Keratinocyte (primary cell): ENCODE results near the gene MKS1. TPM values are rescaled to one million over a fixed set of nuclear protein-coding genes. Genes with fewer than 3 reads are reported as not detected.

ENCODE experiments used
- DNase-seq: peaks from one replicate; pipeline ENCODE4 v3.0.0-alpha.2; 2011; ENCODE audit warnings: low read depth, missing footprints, low spot score
- FAIRE-seq: peaks from 2 replicates; lab custom pipeline; 2011; peaks lifted over from hg19 to GRCh38; lab: Jason Lieb, UNC
- H2AFZ ChIP-seq: 2 replicates; pipeline ENCODE4 v1.6.0; 2012; ENCODE audit warnings: low read length, control low read depth, inconsistent platforms; ENCODE audit not compliant: control insufficient read depth
- H3K27ac ChIP-seq: 2 replicates; pipeline ENCODE4 v1.5.1; 2011; ENCODE audit warnings: low read length; ENCODE audit not compliant: control insufficient read depth, insufficient read depth
- H3K27me3 ChIP-seq: 3 replicates; pipeline ENCODE4 v1.6.0; 2011; ENCODE audit warnings: low read length; ENCODE audit not compliant: control insufficient read depth, insufficient read depth; ENCODE audit errors: extremely low read depth
- H3K36me3 ChIP-seq, 2 experiments: 2 replicates in 1 of 2; 3 replicates in 1 of 2; pipeline ENCODE4 v1.5.1; 2011; ENCODE audit warnings: low read length in 2 of 2, mild to moderate bottlenecking in 1 of 2; ENCODE audit not compliant: control insufficient read depth in 2 of 2, insufficient read depth in 2 of 2; ENCODE audit errors: extremely low read depth in 1 of 2
- H3K4me1 ChIP-seq: 3 replicates; pipeline ENCODE4 v1.5.1; 2011; ENCODE audit warnings: low read length; ENCODE audit not compliant: control insufficient read depth, insufficient read depth; ENCODE audit errors: extremely low read depth
- H3K4me2 ChIP-seq: 3 replicates; pipeline ENCODE4 v1.6.0; 2011; ENCODE audit warnings: low read depth, low read length; ENCODE audit not compliant: control insufficient read depth, insufficient read depth; ENCODE audit errors: extremely low read depth
- H3K4me3 ChIP-seq, 3 experiments: fragments of 200-600 bp in 1 of 3; sonication (generic) in 1 of 3; 2 replicates in 2 of 3; 3 replicates in 1 of 3; pipeline ENCODE4 v1.5.1; 2011 to 2016; ENCODE audit warnings: low read length in 3 of 3, mild to moderate bottlenecking in 3 of 3, control low read depth in 2 of 3, inconsistent platforms in 1 of 3, low read depth in 1 of 3, mixed read lengths in 1 of 3, mixed run types in 1 of 3, moderate library complexity in 1 of 3; ENCODE audit not compliant: control insufficient read depth in 2 of 3, insufficient read depth in 2 of 3; ENCODE audit errors: extremely low read depth in 1 of 3
- H3K79me2 ChIP-seq: 2 replicates; pipeline ENCODE4 v1.6.0; 2012; ENCODE audit warnings: low read length; ENCODE audit not compliant: control insufficient read depth, insufficient read depth
- H3K9ac ChIP-seq: 3 replicates; pipeline ENCODE4 v1.6.0; 2011; ENCODE audit warnings: low read length; ENCODE audit not compliant: control insufficient read depth, insufficient read depth; ENCODE audit errors: extremely low read depth
- H3K9me1 ChIP-seq: 3 replicates; pipeline ENCODE4 v1.6.0; 2011; ENCODE audit warnings: low read length; ENCODE audit not compliant: control insufficient read depth, insufficient read depth; ENCODE audit errors: extremely low read depth
- H3K9me3 ChIP-seq: 2 replicates; pipeline ENCODE4 v1.5.1; 2012; ENCODE audit warnings: low read depth, low read length; ENCODE audit not compliant: control insufficient read depth
- H4K20me1 ChIP-seq: 3 replicates; pipeline ENCODE4 v1.6.0; 2011; ENCODE audit warnings: low read length; ENCODE audit not compliant: control insufficient read depth, insufficient read depth; ENCODE audit errors: extremely low read depth
- CTCF ChIP-seq, 3 experiments: IDR thresholded peaks in 1 of 3; conservative IDR thresholded peaks in 1 of 3; optimal IDR thresholded peaks in 1 of 3; 2 replicates in 2 of 3; 3 replicates in 1 of 3; pipeline versions ENCODE3 to v1.5.1; 2011; ENCODE audit warnings: low read length in 3 of 3, mild to moderate bottlenecking in 3 of 3, moderate library complexity in 2 of 3, control low read depth in 1 of 3, inconsistent platforms in 1 of 3; ENCODE audit not compliant: insufficient read depth in 2 of 3; ENCODE audit errors: extremely low read depth in 1 of 3
- EZH2 ChIP-seq: IDR thresholded peaks from one replicate; pipeline ENCODE4 v1.6.1; 2012; ENCODE audit warnings: inconsistent platforms, mild to moderate bottlenecking, low read length, moderate library complexity
- dilution Hi-C: fragments of 300-500 bp; cut with MboI; formaldehyde crosslinking; loops from one replicate; pipeline ENCODE4 v1.7.0; 2020; ENCODE audit warnings: low sequenced_read_pairs; ENCODE audit not compliant: extremely low pct_ligation_motif_present
- polyA plus RNA-seq, 5 experiments: library from polyadenylated mRNA; depleted of rRNA in 3 of 5; stranded (reverse) in 3 of 5; stranded (forward) in 1 of 5; unstranded in 1 of 5; fragments of >200 nt; gene quantifications; 1 replicate in 1 of 5; 2 replicates in 3 of 5; 3 replicates in 1 of 5; pipeline versions ENCODE4 v1.2.1 to v1.2.3, GENCODE V29; 2011 to 2012; ENCODE audit warnings: missing spikeins in 2 of 5, low read depth in 1 of 5, low replicate concordance in 1 of 5

MKS1 gene
- polyA plus RNA-seq, 1 donor (not counting 4 experiments of a cell fraction or from before 2014, with no cell fraction given) = 12.2 TPM

- Histone ChIP-seq H3K27ac (no peak overlapping the region), H3K79me2 (no peaks in the 10 kb centered on the region), H3K9me1 (no peaks in the 10 kb centered on the region), H3K9me3 (no peaks in the 10 kb centered on the region), H3K36me3 (no peaks in the 10 kb centered on the region), H4K20me1 (no peaks in the 10 kb centered on the region), H2AFZ (no peak overlapping the region), H3K4me1 (peaks cover 5% of the 10 kb centered on the region), H3K9ac (no peak overlapping the region), H3K4me3 (no peak overlapping the region), H3K4me2 (no peak overlapping the region), H3K27me3 (peaks cover 46% of the 10 kb centered on the region)
- no peak for FAIRE-seq
- TF ChIP-seq CTCF (optimal IDR thresholded peaks at IDR 0.05 in 1 of 3, IDR thresholded peaks at IDR 0.05 in 1 of 3, conservative IDR thresholded peaks at IDR 0.05 in 1 of 3; ENCODE audit: extremely low read depth in 1 of 3, insufficient read depth in 2 of 3, low read length in 3 of 3) (no peak), EZH2 (no peak)
- no peak for DNase-seq
- dilution Hi-C loops = no loop called here
These were observed 25.9 kb upstream of the MKS1 start for GRCh38 chr17:58244963-58245362.

GRCh38 chr17:58242171-58242784 lies 23.2 kb upstream of the MKS1 start:
- H3K4me1 ChIP-seq = no peaks in the 10 kb centered on the region
- no peak overlapping the region for H2AFZ ChIP-seq
- no peaks in the 10 kb centered on the region for H3K9me1 ChIP-seq
- DNase-seq (no peak), FAIRE-seq (no peak)
- H3K27ac ChIP-seq = no peak overlapping the region
- dilution Hi-C loops = no loop called here
- peaks cover 37% of the 10 kb centered on the region for H3K27me3 ChIP-seq
- H3K4me2 ChIP-seq = no peak overlapping the region
- no peak overlapping the region for H3K9ac ChIP-seq
- H3K4me3 ChIP-seq = no peak overlapping the region
- TF ChIP-seq CTCF (optimal IDR thresholded peaks at IDR 0.05 in 1 of 3, IDR thresholded peaks at IDR 0.05 in 1 of 3, conservative IDR thresholded peaks at IDR 0.05 in 1 of 3; ENCODE audit: extremely low read depth in 1 of 3, insufficient read depth in 2 of 3, low read length in 3 of 3) (no peak), EZH2 (no peak)
- H3K9me3 ChIP-seq = no peaks in the 10 kb centered on the region
- no peaks in the 10 kb centered on the region for H3K79me2 ChIP-seq
- no peaks in the 10 kb centered on the region for H3K36me3 ChIP-seq
- no peaks in the 10 kb centered on the region for H4K20me1 ChIP-seq
